ENCODE data around the gene RUFY4. TPM values are rescaled to one million over a fixed set of nuclear protein-coding genes. Genes with fewer than 3 reads are reported as not detected.

The RUFY4 gene
- total and polyA plus RNA-seq, 9 of the 15 experiments (the other 6 are each of a cell fraction or from before 2014, with no cell fraction given) = not detected

DNA sequence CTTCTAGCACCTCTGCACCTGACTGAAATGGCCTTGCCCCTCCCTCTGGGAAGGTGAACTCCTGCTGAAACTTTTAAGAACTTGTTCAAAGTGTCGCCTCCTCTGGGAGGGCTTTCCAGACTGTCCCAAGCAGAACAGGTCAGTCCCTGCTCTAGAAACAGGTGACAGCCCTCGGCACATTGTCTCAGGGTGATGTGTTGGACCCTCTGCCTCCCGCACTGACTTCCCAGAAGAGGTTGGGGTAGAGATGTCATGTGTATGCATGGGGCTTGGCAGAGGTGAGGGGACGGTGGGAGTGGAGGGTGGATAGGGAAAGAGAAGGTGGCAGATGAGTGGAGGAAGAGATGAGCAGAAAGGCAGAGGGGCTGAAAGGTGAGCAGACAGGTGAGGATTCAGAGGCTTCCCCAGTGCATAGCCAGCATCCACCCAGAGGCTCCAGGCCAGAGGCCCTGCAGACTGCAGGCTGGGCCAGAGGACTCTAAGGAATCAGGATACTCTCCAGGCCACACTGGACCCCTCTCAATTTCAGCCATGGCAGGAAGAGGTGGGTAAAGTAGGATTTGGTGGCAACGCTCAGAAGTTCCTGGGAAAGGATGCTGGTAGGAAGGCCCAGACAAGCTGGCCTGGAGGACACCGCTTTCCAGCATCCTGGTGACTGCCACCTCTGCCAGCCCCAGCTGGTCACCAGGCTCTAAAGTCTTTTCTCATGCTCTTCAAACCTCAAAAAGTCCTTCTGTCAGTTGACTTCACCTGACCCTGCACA is 41.4 kb upstream of the RUFY4 start:
- in situ Hi-C loops (cut with MboI) = no loop called here

More for the DNA sequence above, 41.4 kb upstream of the RUFY4 start:
- Histone ChIP-seq H3K9me3 (replicated peaks; ENCODE audit: control insufficient read depth, insufficient read depth, low read depth, low read length) (no peaks in the 10 kb centered on the region), H4K20me1 (replicated peaks; ENCODE audit: control insufficient read depth, insufficient read depth, low read length) (no peaks in the 10 kb centered on the region), H3K9me1 (ENCODE audit: control insufficient read depth, insufficient read depth, low read length) (no peaks in the 10 kb centered on the region), H3K27ac (ENCODE audit: extremely low read depth, low read depth, low read length) (no peak overlapping the region), H3K9ac (ENCODE audit: insufficient read depth in 1 of 2, low read depth in 2 of 2, low read length in 2 of 2) (no peak overlapping the region), H3K79me2 (ENCODE audit: control insufficient read depth, insufficient read depth, low read length) (no peaks in the 10 kb centered on the region), H3K27me3 (ENCODE audit: control insufficient read depth in 2 of 2, insufficient read depth in 2 of 2, low read length in 2 of 2) (peaks cover 0 to 10% of the 10 kb centered on the region in 2 experiments; a peak in 1 of 5 replicates), H3K4me1 (replicated peaks in 1 of 2; ENCODE audit: control insufficient read depth in 2 of 2, insufficient read depth in 2 of 2, low read length in 2 of 2) (no peaks in the 10 kb centered on the region), H3K4me3 (no peak overlapping the region), H3K36me3 (ENCODE audit: control insufficient read depth, insufficient read depth, low read length) (no peaks in the 10 kb centered on the region), H2AFZ (ENCODE audit: low read depth, low read length) (no peak overlapping the region), H3K4me2 (ENCODE audit: insufficient read depth, low read length) (no peak overlapping the region)
- intact Hi-C loops (cut with micrococcal nuclease) = no loop called here
- CTCF ChIA-PET (ENCODE audit: low intra/inter-chr PET ratio) = no interaction called here
- ATAC-seq = no peak
- POLR2A ChIA-PET = no interaction called here
- no TSS peak for BruUV-seq (replicated peaks)
- FAIRE-seq = no peak
- DNase-seq (ENCODE audit: extremely low read depth in 1 of 4, low spot score in 3 of 4) = no peak
- WGBS (ENCODE audit: insufficient coverage, low coverage, missing lambda C conversion rate) = 3% methylated on average over 6 of the region's 6 CpGs
- TF ChIP-seq, protein P1, sequence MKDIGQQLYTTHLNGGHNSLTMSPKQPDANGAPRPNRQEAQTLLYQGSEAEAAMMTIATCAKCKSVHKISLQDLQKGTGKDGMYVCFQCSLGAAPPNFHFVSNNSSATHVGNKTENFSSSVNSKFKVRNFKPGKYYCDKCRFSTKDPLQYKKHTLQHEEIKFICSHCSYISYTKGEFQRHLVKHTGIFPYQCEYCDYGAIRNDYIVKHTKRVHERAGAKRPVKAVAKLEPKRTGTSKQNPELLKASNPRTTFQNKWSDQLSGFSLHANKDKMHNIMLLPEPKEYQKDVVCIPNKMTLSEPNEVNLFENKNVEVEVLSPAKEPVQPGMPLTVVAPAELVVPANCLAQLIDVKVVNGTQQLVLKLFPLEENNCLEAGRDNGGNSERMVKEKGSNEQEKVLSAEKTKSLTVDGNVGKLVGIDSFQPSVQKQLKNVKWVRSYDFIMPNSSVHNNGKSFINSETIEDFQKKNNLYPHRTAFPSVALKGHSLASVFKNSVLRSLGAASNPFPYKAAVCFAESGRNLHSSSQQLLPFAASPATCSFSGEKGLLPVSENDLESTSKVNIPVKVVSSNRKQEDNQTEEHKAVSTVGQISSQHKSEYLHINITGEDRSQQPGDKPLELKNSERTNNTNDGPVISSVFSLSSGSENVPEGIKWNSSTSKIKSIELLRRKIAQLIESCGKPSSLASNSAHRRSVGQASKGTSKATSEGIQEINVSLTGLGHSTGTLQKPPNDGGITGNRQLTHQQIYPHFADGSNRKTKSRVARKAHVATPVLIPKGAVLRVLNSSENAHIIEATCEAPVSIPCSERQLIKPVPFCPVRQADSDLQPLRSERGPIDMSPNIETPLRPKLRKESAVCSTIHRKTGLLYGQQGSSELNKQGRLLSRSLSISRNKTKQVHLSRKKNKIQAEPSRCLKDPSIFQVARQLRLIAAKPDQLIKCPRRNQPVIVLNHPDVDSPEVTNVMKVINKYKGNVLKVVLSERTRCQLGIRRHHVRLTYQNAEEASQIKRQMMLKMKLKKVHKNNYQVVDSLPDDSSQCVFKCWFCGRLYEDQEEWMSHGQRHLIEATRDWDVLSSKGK (CRISPR knock-in tag; IDR thresholded peaks at IDR 0.05) = no peak
- no peak for TF ChIP-seq TEAD2 (tag; IDR thresholded peaks at IDR 0.05)
- no peak for TF ChIP-seq E2F1 (CRISPR knock-in tag; IDR thresholded peaks at IDR 0.05)

All from K562 (cell line).